SK-N-SH (cell line): ENCODE measurements around the gene ATP2B2. TPM values are rescaled to one million over a fixed set of nuclear protein-coding genes. Genes with fewer than 3 reads are reported as not detected.

Experiments used
- CTCF ChIA-PET: fragments of 300-600, 350-600 bp; formaldehyde crosslinking; extraction: SDS; loops from one replicate; lab custom pipeline; 2021; lab: Yijun Ruan, JAX
- POLR2A ChIA-PET: fragments of 350-600 bp; sonication (Branson Sonifier 250); formaldehyde crosslinking; extraction: SDS; loops from one replicate; lab custom pipeline; 2020; ENCODE audit warnings: antibody characterized with exemption, inconsistent platforms; lab: Yijun Ruan, JAX
- DNase-seq: peaks from one replicate; pipeline ENCODE4 v3.0.0; 2012
- H2AFZ ChIP-seq: fragments of 200-600 bp; sonication (generic); 2 replicates; pipeline ENCODE4 v1.8.1; 2016; ENCODE audit warnings: antibody characterized with exemption, mild to moderate bottlenecking, low read depth
- H3F3A ChIP-seq: fragments of 200-600 bp; sonication (generic); replicated peaks from 2 replicates; pipeline ENCODE3; 2016; ENCODE audit warnings: antibody characterized with exemption, mild to moderate bottlenecking; ENCODE audit not compliant: insufficient read depth
- H3K27ac ChIP-seq, 2 experiments: fragments of 200-500 bp in 1 of 2; fragments of 200-600 bp in 1 of 2; sonication (Bioruptor generic) in 1 of 2; sonication (generic), shearing (Covaris generic) in 1 of 2; 2 replicates each; pipeline versions ENCODE4 v1.5.1 to v1.6.1; 2014 to 2016; ENCODE audit warnings: low read depth in 2 of 2, inconsistent platforms in 1 of 2, low read length in 1 of 2, mild to moderate bottlenecking in 1 of 2, mixed read lengths in 1 of 2
- H3K27me3 ChIP-seq: fragments of 200-600 bp; sonication (generic), shearing (Covaris generic); 2 replicates; pipeline ENCODE4 v1.6.1; 2016; ENCODE audit warnings: mixed run types; ENCODE audit not compliant: insufficient read depth
- H3K36me3 ChIP-seq, 2 experiments: fragments of 200-500 bp in 1 of 2; fragments of 200-600 bp in 1 of 2; sonication (Bioruptor generic) in 1 of 2; sonication (generic) in 1 of 2; replicated peaks in 1 of 2; 2 replicates each; pipeline versions ENCODE3 to v1.5.1; 2014 to 2016; ENCODE audit warnings: low read length in 1 of 2, mild to moderate bottlenecking in 1 of 2; ENCODE audit not compliant: insufficient read depth in 2 of 2, control insufficient read depth in 1 of 2
- H3K4me1 ChIP-seq, 2 experiments: fragments of 200-500 bp in 1 of 2; fragments of 200-600 bp in 1 of 2; sonication (Bioruptor generic) in 1 of 2; sonication (generic), shearing (Covaris generic) in 1 of 2; 2 replicates each; pipeline versions ENCODE4 v1.5.1 to v1.6.1; 2014 to 2016; ENCODE audit warnings: low read depth in 1 of 2, low read length in 1 of 2, mixed run types in 1 of 2; ENCODE audit not compliant: insufficient read depth in 2 of 2, control insufficient read depth in 1 of 2
- H3K4me2 ChIP-seq: fragments of 200-600 bp; sonication (generic), shearing (Covaris generic); 2 replicates; pipeline ENCODE4 v1.6.1; 2017; ENCODE audit warnings: mixed run types
- H3K4me3 ChIP-seq, 2 experiments: fragments of 200-500 bp in 1 of 2; fragments of 200-600 bp in 1 of 2; sonication (Bioruptor generic) in 1 of 2; sonication (generic), shearing (Covaris generic) in 1 of 2; 2 replicates each; pipeline versions ENCODE4 v1.5.1 to v1.8.1; 2014 to 2016; ENCODE audit warnings: low read depth in 2 of 2, inconsistent platforms in 1 of 2, low read length in 1 of 2, mild to moderate bottlenecking in 1 of 2, mixed read lengths in 1 of 2, moderate library complexity in 1 of 2
- H3K79me2 ChIP-seq: fragments of 200-600 bp; sonication (generic); 2 replicates; pipeline ENCODE4 v1.8.1; 2017; ENCODE audit warnings: mild to moderate bottlenecking; ENCODE audit not compliant: insufficient read depth
- H3K9ac ChIP-seq: fragments of 200-600 bp; sonication (generic); 2 replicates; pipeline ENCODE4 v1.6.1; 2017; ENCODE audit warnings: mixed run types
- H3K9me2 ChIP-seq: fragments of 200-600 bp; sonication (generic); 2 replicates; pipeline ENCODE4 v1.6.1; 2017; ENCODE audit warnings: mixed run types
- H3K9me3 ChIP-seq: fragments of 200-600 bp; sonication (generic); 2 replicates; pipeline ENCODE4 v1.6.1; 2017; ENCODE audit warnings: mixed run types, mild to moderate bottlenecking, moderate library complexity
- H4K20me1 ChIP-seq: fragments of 200-600 bp; sonication (generic); 2 replicates; pipeline ENCODE4 v1.6.1; 2017; ENCODE audit warnings: mild to moderate bottlenecking, mixed run types; ENCODE audit not compliant: insufficient read depth
- EP300 ChIP-seq, 2 experiments: IDR thresholded peaks; 2 replicates each; pipeline versions ENCODE4 v1.4.0 to v1.6.1; 2012; ENCODE audit warnings: borderline replicate concordance in 1 of 2, low read depth in 1 of 2, low read length in 1 of 2
- GATA2 ChIP-seq: sonication (generic); formaldehyde crosslinking; IDR thresholded peaks from 2 replicates; pipeline ENCODE4 v1.5.0; 2020; ENCODE audit warnings: mild to moderate bottlenecking, missing genetic modification reagents
- JUND ChIP-seq: IDR thresholded peaks from 2 replicates; pipeline ENCODE4 v1.4.0; 2012
- MXI1 ChIP-seq: IDR thresholded peaks from 2 replicates; pipeline ENCODE4 v1.6.1; 2012; ENCODE audit warnings: mild to moderate bottlenecking, low read depth, low read length, improper control_type of control experiment
- RCOR1 ChIP-seq: fragments of 150-350 bp; IDR thresholded peaks from 2 replicates; pipeline ENCODE4 v1.6.1; 2017; ENCODE audit warnings: antibody characterized with exemption, low read length
- RFX5 ChIP-seq: IDR thresholded peaks from 2 replicates; pipeline ENCODE4 v1.6.1; 2012; ENCODE audit warnings: mild to moderate bottlenecking, improper control_type of control experiment, low read length
- RXRA ChIP-seq: IDR thresholded peaks from 2 replicates; pipeline ENCODE4 v1.4.0; 2012; ENCODE audit warnings: low read depth, mild to moderate bottlenecking, borderline replicate concordance
- TAF1 ChIP-seq: IDR thresholded peaks from 2 replicates; pipeline ENCODE4 v1.6.1; 2012; ENCODE audit warnings: low read depth, mild to moderate bottlenecking, low read length, moderate library complexity, borderline replicate concordance
- TEAD4 ChIP-seq: IDR thresholded peaks from 2 replicates; pipeline ENCODE4 v1.4.0; 2012; ENCODE audit warnings: mild to moderate bottlenecking, borderline replicate concordance; ENCODE audit not compliant: insufficient read depth
- YY1 ChIP-seq: IDR thresholded peaks from 2 replicates; pipeline ENCODE4 v1.4.0; 2012; ENCODE audit warnings: low read depth, mild to moderate bottlenecking
- WGBS: methylation state at CpG from one replicate; pipeline ENCODE4 v1.1.6; 2017; ENCODE audit warnings: low lambda C conversion rate; 5-methylcytosine and 5-hydroxymethylcytosine counted together
- polyA plus RNA-seq, 3 experiments: library from polyadenylated mRNA; depleted of rRNA; stranded (reverse); fragments of >200 nt; gene quantifications; 2 replicates each; pipeline ENCODE4 v1.2.3, GENCODE V29; 2012
- TF ChIP-seq, protein P1 (sequence below): fragments of 150-350 bp; IDR thresholded peaks from 2 replicates; pipeline ENCODE4 v1.6.1; 2017; ENCODE audit warnings: antibody characterized with exemption, low read length, low read depth, borderline replicate concordance
- TF ChIP-seq, protein P2 (sequence below): fragments of 150-350 bp; IDR thresholded peaks from 2 replicates; pipeline ENCODE4 v1.6.1; 2016; ENCODE audit warnings: mild to moderate bottlenecking, low read depth, low read length
- TF ChIP-seq, protein P3 (sequence below): IDR thresholded peaks from 2 replicates; pipeline ENCODE4 v1.4.0; 2012; ENCODE audit warnings: low read depth, borderline replicate concordance
- TF ChIP-seq, protein P4 (sequence below): IDR thresholded peaks from 2 replicates; pipeline ENCODE4; 2012

ATP2B2 gene
- polyA plus RNA-seq, 1 of the 3 experiments (the other 2 are of a cell fraction), result 0.15 TPM

DNA sequence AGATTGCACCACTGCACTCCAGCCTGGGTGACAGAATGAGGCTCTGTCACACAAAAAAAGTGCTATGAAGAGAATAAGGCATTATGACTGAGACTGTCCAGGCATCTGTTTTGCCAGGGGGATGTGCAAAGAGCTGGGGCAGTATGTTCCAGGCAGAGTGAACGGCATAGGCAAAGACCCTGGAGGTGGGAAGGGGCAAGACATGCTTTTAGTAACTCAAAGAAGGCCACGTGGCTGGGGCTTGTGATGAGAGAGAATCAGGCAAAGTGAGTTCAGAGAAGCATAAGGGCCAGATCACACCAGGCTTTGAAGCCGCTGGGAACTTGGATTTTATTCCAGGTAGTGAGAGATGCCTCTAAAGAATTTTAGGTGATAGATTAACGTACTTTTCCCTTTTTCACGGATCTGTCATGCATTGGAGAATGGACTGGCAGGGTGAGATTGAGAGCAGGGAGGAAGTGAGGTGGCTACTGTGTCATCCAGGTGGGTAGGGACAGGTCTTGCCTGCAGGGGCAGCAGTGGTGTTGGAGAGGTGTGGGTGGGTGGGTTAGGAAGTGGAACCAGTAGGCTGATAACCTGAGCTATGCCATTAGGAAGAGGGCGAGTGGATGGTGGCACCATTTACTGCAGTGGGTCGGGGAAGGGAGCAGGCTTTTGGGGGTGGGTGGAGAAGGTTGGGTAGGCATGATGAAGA, 31.7 kb downstream of the ATP2B2 start:
- no peaks in the 10 kb centered on the region for H3K79me2 ChIP-seq
- TF ChIP-seq RFX5 (no peak), GATA2 (CRISPR knock-in tag) (no peak), YY1 (no peak), TEAD4 (no peak), TAF1 (no peak), RCOR1 (no peak), JUND (no peak), RXRA (no peak), EP300 (IDR thresholded peaks at IDR 0.05; ENCODE audit: borderline replicate concordance in 1 of 2, low read depth in 1 of 2, low read length in 1 of 2) (no peak), MXI1 (no peak)
- TF ChIP-seq, protein P1, sequence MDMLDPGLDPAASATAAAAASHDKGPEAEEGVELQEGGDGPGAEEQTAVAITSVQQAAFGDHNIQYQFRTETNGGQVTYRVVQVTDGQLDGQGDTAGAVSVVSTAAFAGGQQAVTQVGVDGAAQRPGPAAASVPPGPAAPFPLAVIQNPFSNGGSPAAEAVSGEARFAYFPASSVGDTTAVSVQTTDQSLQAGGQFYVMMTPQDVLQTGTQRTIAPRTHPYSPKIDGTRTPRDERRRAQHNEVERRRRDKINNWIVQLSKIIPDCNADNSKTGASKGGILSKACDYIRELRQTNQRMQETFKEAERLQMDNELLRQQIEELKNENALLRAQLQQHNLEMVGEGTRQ, result no peak
- TF ChIP-seq, protein P2, sequence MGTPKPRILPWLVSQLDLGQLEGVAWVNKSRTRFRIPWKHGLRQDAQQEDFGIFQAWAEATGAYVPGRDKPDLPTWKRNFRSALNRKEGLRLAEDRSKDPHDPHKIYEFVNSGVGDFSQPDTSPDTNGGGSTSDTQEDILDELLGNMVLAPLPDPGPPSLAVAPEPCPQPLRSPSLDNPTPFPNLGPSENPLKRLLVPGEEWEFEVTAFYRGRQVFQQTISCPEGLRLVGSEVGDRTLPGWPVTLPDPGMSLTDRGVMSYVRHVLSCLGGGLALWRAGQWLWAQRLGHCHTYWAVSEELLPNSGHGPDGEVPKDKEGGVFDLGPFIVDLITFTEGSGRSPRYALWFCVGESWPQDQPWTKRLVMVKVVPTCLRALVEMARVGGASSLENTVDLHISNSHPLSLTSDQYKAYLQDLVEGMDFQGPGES, result no peak
- TF ChIP-seq, protein P3, sequence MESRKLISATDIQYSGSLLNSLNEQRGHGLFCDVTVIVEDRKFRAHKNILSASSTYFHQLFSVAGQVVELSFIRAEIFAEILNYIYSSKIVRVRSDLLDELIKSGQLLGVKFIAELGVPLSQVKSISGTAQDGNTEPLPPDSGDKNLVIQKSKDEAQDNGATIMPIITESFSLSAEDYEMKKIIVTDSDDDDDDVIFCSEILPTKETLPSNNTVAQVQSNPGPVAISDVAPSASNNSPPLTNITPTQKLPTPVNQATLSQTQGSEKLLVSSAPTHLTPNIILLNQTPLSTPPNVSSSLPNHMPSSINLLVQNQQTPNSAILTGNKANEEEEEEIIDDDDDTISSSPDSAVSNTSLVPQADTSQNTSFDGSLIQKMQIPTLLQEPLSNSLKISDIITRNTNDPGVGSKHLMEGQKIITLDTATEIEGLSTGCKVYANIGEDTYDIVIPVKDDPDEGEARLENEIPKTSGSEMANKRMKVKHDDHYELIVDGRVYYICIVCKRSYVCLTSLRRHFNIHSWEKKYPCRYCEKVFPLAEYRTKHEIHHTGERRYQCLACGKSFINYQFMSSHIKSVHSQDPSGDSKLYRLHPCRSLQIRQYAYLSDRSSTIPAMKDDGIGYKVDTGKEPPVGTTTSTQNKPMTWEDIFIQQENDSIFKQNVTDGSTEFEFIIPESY, result no peak
- TF ChIP-seq, protein P4, sequence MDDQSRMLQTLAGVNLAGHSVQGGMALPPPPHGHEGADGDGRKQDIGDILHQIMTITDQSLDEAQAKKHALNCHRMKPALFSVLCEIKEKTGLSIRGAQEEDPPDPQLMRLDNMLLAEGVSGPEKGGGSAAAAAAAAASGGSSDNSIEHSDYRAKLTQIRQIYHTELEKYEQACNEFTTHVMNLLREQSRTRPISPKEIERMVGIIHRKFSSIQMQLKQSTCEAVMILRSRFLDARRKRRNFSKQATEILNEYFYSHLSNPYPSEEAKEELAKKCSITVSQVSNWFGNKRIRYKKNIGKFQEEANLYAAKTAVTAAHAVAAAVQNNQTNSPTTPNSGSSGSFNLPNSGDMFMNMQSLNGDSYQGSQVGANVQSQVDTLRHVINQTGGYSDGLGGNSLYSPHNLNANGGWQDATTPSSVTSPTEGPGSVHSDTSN, result no peak
- TF ChIP-seq, all 33 proteins: peak for 0
- H3K4me2 ChIP-seq, result no peak overlapping the region
- H3K4me3 ChIP-seq, result no peak overlapping the region
- peaks cover 0 to 21% of the 10 kb centered on the region in 2 experiments; a peak in 2 of 4 replicates for H3K4me1 ChIP-seq
- DNase-seq, result no peak
- H3F3A ChIP-seq, result no peaks in the 10 kb centered on the region
- no peaks in the 10 kb centered on the region for H3K36me3 ChIP-seq
- H3K9me3 ChIP-seq, result no peaks in the 10 kb centered on the region
- no peaks in the 10 kb centered on the region; the same call in 1 of the 2 replicates for H3K27me3 ChIP-seq
- no peaks in the 10 kb centered on the region for H3K9me2 ChIP-seq
- ChIA-PET POLR2A (no interaction called here), CTCF (no interaction called here)
- no peaks in the 10 kb centered on the region for H4K20me1 ChIP-seq
- no peak overlapping the region for H3K27ac ChIP-seq
- H3K9ac ChIP-seq, result no peak overlapping the region
- WGBS, result 38% methylated on average over 7 of the region's 7 CpGs
- no peak overlapping the region for H2AFZ ChIP-seq
